GM12873 (cell line): ENCODE measurements around the gene CMPK1.

Source experiments
- CTCF ChIP-seq: IDR thresholded peaks from 2 replicates; pipeline ENCODE4 v1.5.1; 2012; ENCODE audit warnings: low read depth, mild to moderate bottlenecking, moderate library complexity, low read length, control low read depth; ENCODE audit not compliant: insufficient read depth; ENCODE audit errors: missing control alignments

Gene CMPK1

DNA sequence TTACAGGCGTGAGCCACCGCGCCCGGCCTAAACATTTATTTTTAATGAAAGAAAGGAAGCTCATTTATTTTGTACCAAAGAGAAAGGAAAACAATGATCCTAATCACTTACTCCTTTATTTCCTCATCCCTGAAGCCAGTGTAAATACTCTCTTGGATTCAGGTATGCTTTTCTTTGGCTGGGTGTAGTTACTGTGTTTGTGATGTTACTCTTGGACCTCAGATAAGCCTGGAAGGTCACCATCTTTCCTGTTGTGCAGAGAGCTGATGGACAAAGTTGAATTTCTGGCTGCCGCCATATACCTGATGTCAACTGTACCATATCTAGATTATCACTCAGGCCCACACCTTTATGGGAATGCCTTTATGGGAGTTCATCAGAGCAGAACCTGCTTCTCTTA, 47.1 kb downstream of the CMPK1 start:
- no peak for TF ChIP-seq CTCF

- TF ChIP-seq CTCF: no peak
Observed at GRCh38 chr1:47382399-47382983, 48.9 kb downstream of the CMPK1 start.

- no peak for TF ChIP-seq CTCF
Observed at GRCh38 chr1:47384083-47384482, 50.5 kb downstream of the CMPK1 start.

GRCh38 chr1:47385020-47385419, 51.4 kb downstream of the CMPK1 start:
- TF ChIP-seq CTCF: no peak

DNA sequence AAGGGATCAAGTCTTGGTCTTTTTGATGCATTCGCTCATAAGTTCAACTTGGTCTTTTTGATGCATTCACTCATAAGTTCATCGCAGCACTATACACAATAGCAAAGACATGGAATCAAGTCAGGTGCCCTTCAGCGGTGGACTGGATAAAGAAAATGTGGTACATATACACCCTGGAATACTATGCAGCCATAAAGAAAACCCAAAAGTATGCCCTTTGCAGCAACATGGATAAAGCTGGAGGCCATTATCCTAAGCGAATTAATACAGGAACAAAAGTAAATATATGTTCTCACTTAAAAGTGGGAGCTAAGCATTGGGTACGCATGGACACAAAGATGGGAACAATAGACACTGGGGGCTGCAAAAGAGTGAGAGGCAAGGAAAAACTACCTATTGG, 52.7 kb downstream of the CMPK1 start:
- TF ChIP-seq CTCF: no peak

- TF ChIP-seq CTCF: no peak
Observed at GRCh38 chr1:47388030-47388890, 54.7 kb downstream of the CMPK1 start.

GRCh38 chr1:47388891-47389238, 55.3 kb downstream of the CMPK1 start:
- peak; percentile 96 for TF ChIP-seq CTCF
